Left lung (tissue), 10 donors: ENCODE results near the gene LRRC52. TPM values are rescaled to one million over a fixed set of nuclear protein-coding genes. Genes with fewer than 3 reads are reported as not detected.
"Not testable (repeated sequence)": the region's sequence is repeated elsewhere in the genome, so short reads cannot be mapped to it uniquely, and the experiment has no call there.

Source experiments
- ATAC-seq: fragments of 200-7000 bp; cut with Tn5 transposase; one replicate; pipeline ENCODE4 v1.9.1; 2020; ENCODE audit warnings: moderate library complexity
- DNase-seq, 4 donors: peaks; one replicate each; pipeline ENCODE4 v3.0.0-alpha.2; 2013 to 2020
- H3K27ac ChIP-seq, 2 donors: fragments of 200-600 bp; sonication (generic) in 1 of 2; one replicate each; pipeline versions ENCODE4 v1.5.0 to v1.8.0; 2020 to 2021
- H3K27me3 ChIP-seq, 2 donors: fragments of 200-600 bp; sonication (generic) in 1 of 2; one replicate each; pipeline versions ENCODE4 v1.5.0 to v1.8.0; 2020 to 2021
- H3K36me3 ChIP-seq, 2 donors: fragments of 200-600 bp; sonication (generic) in 1 of 2; one replicate each; pipeline versions ENCODE4 v1.5.0 to v1.8.0; 2020 to 2021
- H3K4me1 ChIP-seq, 2 donors: fragments of 200-600 bp; one replicate each; pipeline ENCODE4 v1.8.0; 2021
- H3K4me3 ChIP-seq, 2 donors: fragments of 200-600 bp; sonication (generic) in 1 of 2; one replicate each; pipeline versions ENCODE4 v1.5.0 to v1.8.0; 2020 to 2021; ENCODE audit warnings: mild to moderate bottlenecking in 1 of 2
- H3K9me3 ChIP-seq, 2 donors: fragments of 200-600 bp; sonication (generic) in 1 of 2; one replicate each; pipeline versions ENCODE4 v1.5.0 to v1.8.0; 2020 to 2021
- CTCF ChIP-seq, 2 donors: fragments of 200-600 bp; sonication (generic) in 1 of 2; IDR thresholded peaks; one replicate each; pipeline versions ENCODE4 v1.5.0 to v1.8.0; 2021; ENCODE audit warnings: antibody characterized with exemption in 2 of 2
- intact Hi-C, 2 donors: fragments of 100-400 bp; cut with DNase I; formaldehyde crosslinking; loops; one replicate each; pipeline versions ENCODE4 v1.11.2 to v1.14.2; 2022
- polyA plus RNA-seq, 6 donors: library from polyadenylated mRNA; unstranded; fragments of 120-200 nt; gene quantifications; one replicate each; pipeline ENCODE4 v1.2.1, GENCODE V29; 2013; ENCODE audit not compliant: insufficient read length in 6 of 6
- total RNA-seq, 2 donors: library from RNA; stranded (reverse); fragmentation: NEBNext Ultra II Directional; extraction: Animal tissue kit (Norgen Biotek cat#: 25700); gene quantifications; one replicate each; pipeline ENCODE4 v1.2.1, GENCODE V29; 2021
- donor health status: DM: no; HTN: yes; CAD: no.
- donor health status: DM: no; HTN: no; CAD: no.

Gene LRRC52
- total and polyA plus RNA-seq, 8 donors = not detected

GRCh38 chr1:165605246-165605645 lies 61.4 kb downstream of the LRRC52 start:
- DNase-seq = no peak
- H3K36me3 ChIP-seq = no peaks in the 10 kb centered on the region
- H3K27ac ChIP-seq = no peak overlapping the region
- no peak for ATAC-seq
- H3K27me3 ChIP-seq = no peaks in the 10 kb centered on the region
- no peaks in the 10 kb centered on the region for H3K9me3 ChIP-seq
- H3K4me3 ChIP-seq = no peak overlapping the region
- intact Hi-C loops = loop anchor here in 1 of 2 donors (10.0 kb wide), 1 partner anchor 310 kb away; no protein-coding TSS in a partner anchor
- peaks cover 0 to 11% of the 10 kb centered on the region in 2 donors for H3K4me1 ChIP-seq
- TF ChIP-seq CTCF (IDR thresholded peaks at IDR 0.05) = no peak

- H3K36me3 ChIP-seq, DNase-seq, H3K4me1 ChIP-seq, ATAC-seq, H3K4me3 ChIP-seq, H3K9me3 ChIP-seq, H3K27me3 ChIP-seq, H3K27ac ChIP-seq: not testable (repeated sequence)
- intact Hi-C loops = loop anchor here in 1 of 2 donors (10.0 kb wide), 1 partner anchor 308 kb away; no protein-coding TSS in a partner anchor
Observed at GRCh38 chr1:165606676-165607075, 62.9 kb downstream of the LRRC52 start.

GRCh38 chr1:165610866-165611265 lies 67.1 kb downstream of the LRRC52 start:
- H3K4me1 ChIP-seq = no peaks in the 10 kb centered on the region
- H3K27ac ChIP-seq = no peak overlapping the region
- no peaks in the 10 kb centered on the region for H3K9me3 ChIP-seq
- no peaks in the 10 kb centered on the region for H3K27me3 ChIP-seq
- intact Hi-C loops = no loop called here
- TF ChIP-seq CTCF (IDR thresholded peaks at IDR 0.05) = no peak
- DNase-seq (no peak), ATAC-seq (no peak)
- H3K4me3 ChIP-seq = no peak overlapping the region
- H3K36me3 ChIP-seq = no peaks in the 10 kb centered on the region

GRCh38 chr1:165612062-165612461 lies 68.3 kb downstream of the LRRC52 start:
- TF ChIP-seq CTCF (IDR thresholded peaks at IDR 0.05) = no peak
- H3K4me3 ChIP-seq = no peak overlapping the region
- no peaks in the 10 kb centered on the region for H3K36me3 ChIP-seq
- ATAC-seq (no peak), DNase-seq (no peak)
- intact Hi-C loops = no loop called here
- H3K9me3 ChIP-seq = no peaks in the 10 kb centered on the region
- H3K27me3 ChIP-seq = no peaks in the 10 kb centered on the region
- no peak overlapping the region for H3K27ac ChIP-seq
- no peaks in the 10 kb centered on the region for H3K4me1 ChIP-seq

Other genes with a start within 250 kb of the LRRC52 start
- not detected for gene LMX1A, start 187.3 kb upstream of the LRRC52 start, total RNA-seq
- gene LMX1A, start 187.3 kb upstream of the LRRC52 start, polyA plus RNA-seq = not detected
- gene RXRG, start 98.9 kb upstream of the LRRC52 start, total RNA-seq = 1 to 10 TPM; 1.1 to 1.8 TPM
- gene RXRG, start 98.9 kb upstream of the LRRC52 start, polyA plus RNA-seq = 10 to 100 TPM; 12.0 to 18.4 (median 16.2) TPM
- gene MGST3, start 87.2 kb downstream of the LRRC52 start, total RNA-seq = 100 to 1,000 TPM; 213 to 217 TPM
- 100 to 1,000 TPM; 137 to 183 (median 169) TPM for gene MGST3, start 87.2 kb downstream of the LRRC52 start, polyA plus RNA-seq
- 10 to 100 TPM; 69.3 to 69.6 TPM for gene ALDH9A1, start 154.6 kb downstream of the LRRC52 start, total RNA-seq
- 100 to 1,000 TPM; 106 to 138 (median 110) TPM for gene ALDH9A1, start 154.6 kb downstream of the LRRC52 start, polyA plus RNA-seq
- gene TMCO1, start 224.9 kb downstream of the LRRC52 start, total RNA-seq = 100 to 1,000 TPM in 1 of 2 donors, 10 to 100 TPM in 1; 91.5 to 102 TPM
- gene TMCO1, start 224.9 kb downstream of the LRRC52 start, polyA plus RNA-seq = 100 to 1,000 TPM in 5 of 6 donors, 10 to 100 TPM in 1; 97.4 to 125 (median 114) TPM